ENCODE measurements around the gene MORN4.

MORN4 gene

DNA sequence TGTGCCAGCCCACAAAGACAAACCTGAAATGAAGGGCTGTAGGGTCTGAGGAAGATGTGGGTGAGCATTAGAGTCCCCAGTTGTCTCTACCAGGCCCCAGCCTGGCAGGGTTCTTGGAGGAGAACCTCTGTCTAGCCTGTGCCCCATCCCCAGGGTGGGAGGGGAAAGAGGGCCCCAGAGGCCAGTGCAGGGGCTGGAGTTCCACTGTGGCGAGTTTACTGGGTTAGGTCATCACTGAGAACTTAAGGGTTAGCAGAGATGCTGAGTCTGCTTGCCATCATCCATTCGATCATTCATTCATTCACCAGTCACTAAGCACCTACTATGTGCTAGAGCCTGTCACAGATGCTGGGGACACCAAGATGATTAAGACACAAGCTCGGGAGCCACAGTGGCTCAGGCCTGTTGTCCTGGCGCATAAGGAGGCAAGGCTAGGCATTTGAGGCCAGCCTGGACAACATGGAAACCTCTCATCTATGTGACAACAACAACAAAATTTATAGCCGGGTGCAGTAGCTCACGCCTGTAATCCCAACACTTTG is 58.1 kb downstream of the MORN4 start:
- no peak for DNase-seq

DNA sequence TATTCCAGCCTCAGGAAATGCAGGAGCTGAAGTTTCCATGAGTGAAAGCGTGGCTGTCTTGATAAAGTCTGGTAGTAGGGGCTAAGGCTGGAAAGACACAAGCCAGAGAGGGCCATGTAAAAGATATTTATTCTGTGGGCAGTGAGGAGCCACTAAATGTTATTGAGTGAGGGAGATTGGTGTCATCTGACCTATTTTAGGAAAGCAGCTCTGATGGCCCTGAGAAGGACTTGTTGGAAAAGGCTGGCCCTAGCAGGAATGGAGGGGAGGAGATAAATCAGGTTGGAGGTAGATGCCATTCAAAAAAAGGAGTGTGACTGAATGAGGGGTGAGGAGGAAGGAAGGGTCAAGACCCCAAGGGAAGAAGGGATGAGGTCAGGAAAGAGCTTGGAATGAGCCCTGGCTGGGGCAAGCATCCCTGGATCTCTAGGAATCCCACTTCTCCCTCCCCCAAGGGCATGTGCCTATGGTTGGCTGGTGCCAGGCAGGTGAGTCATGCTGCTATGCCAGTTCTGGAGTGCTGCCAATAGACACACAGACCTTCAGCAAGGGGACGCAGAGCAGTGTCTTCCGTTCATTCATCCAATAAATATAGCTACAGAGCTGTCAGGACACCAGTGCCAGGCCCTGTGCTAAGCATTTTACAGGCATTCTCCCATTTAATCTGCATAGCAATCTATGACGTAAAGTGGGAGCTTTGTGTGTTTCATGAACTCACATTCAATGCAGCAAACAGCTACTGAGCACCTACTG is 58.8 kb downstream of the MORN4 start:
- DNase-seq = peak in 5 of 51 donors; percentile 20 to 34 (median 31)

DNA sequence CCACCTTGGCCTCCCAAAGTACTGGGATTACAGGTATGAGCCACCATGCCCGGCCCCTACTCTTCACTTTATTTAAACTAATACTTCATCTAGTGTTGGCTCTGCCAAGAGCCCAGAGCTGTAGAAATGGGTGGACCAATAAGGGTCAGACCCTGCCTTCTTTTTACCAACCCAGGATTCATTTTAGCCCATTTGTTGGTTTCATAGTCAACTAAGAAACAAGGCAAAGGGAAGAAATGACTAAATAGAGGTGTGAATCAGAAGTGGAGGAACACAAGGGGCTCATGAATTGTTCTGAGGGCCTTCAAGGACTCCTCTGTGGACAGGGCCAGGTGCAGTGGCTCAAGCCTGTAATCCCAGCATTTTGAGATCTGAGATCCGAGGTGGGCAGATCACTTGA is 59.6 kb downstream of the MORN4 start:
- no peak for DNase-seq

DNA sequence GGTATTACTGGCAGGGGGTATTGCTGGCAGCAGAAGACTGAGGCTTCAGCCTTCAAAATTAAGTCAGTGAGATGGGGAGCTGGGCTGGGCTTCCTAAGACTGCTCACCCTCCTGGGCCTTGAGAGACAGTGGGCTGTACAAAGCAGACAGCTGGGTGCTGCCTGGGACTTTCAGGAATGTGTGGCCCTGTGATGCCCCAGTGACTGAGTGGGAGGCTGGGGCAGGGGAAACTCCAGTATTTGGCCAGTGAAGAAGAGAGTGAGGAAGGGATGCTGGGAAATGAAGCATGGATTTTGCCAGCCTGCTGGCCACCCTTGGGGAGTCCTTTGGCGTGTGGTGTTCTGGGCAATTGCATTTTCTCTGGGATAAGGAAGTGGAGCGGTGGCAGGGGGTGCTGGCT is 60.3 kb downstream of the MORN4 start:
- no peak for DNase-seq

DNA sequence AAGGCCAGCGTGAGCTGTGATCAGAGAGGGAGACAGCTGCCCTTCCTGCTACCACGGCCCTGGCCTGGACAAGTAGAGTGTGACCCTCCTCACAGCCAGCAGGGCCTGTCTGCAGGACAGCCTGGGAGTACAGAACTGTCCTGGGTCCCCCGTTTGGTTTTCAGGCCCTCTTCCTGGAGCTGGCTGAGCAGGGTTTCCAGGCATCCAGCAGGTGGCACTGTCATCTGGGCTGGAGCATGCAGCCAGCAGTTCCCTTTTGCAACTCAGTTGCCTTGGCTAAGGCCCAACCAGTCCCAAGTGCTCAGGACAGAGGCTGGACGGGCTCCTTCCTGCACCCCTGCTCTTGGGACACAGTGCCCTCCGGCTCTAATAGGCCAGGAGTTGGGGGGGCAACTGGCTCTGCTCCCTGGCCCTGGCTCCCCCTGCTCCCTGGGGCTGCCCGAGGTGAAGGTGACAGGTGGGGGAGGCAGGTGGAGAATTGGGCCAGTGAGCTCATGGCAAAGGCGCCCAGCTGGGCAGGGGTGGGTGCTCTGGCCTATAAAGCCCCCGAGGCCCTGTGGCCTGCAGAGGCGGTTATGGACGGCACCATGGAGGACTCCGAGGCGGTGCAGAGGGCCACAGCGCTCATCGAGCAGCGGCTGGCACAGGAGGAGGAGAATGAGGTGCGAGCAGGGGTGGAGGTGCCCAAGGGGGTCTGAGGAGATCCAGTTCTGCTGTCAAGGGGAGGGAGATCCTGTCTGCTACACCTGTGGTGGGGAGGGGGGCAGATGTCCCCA is 60.9 kb downstream of the MORN4 start, which contains the start of gene ANKRD2:
TSS of gene ANKRD2 (plus strand) at position 566 of the 776 bp plus-strand sequence. CDS start at position 576, 10 bp downstream.
- DNase-seq = peak in 47 of 51 donors; percentile 18 to 84 (median 60)

DNA sequence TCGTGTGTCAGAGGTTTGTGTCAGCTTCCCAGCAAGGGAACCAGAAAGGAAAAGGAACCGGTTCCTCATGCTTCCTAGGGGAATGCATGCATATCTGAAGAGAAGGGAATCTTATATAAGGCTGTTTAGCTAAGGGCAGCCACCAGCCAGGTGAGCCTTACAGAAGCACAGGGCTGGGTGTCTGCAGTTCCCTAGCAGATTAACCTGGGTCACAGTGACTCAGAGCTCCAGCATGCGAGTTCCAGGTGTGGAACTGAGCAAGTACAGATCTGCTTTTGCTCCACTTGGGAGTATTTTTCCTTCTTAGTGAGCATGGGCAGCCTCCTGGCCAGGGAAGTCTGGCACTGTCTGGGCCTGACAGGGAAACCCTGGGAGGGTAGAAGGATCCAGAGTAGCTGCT is 61.7 kb downstream of the MORN4 start:
- no peak for DNase-seq

DNA sequence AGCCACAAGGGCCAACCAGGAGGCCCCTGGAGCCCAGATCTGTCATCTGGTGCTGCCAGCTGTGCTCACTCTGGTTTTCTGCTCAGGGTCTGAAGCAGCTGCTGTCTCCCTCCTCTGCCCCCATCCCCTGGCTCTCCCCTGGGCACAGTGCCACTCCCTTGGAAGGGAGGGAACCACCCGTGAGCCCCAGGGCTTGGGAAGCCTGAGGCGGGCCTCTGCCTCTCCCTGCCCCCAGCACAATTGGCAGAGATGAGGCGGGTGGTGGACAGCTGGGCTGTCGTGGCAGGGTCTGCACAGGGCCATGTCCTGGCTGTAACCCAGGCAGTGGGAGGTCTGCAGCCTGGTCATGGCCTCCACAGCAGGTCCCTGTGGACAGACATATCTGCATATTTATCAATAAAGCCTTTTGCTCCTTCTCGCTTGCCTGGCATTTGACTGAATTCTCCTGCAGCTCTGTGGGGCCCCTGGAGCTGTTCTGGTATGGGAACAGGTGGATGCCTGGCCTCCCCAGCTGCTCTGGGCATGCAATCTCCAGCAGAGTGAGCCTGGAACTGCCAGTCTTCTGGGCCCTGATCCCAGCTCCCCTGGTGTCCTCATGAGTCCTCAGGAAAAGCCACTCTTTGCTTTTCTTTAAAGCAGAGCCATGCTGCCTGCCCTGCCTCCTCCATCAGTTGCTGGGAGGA is 62.4 kb downstream of the MORN4 start:
- peak in 16 of 51 donors; percentile 11 to 60 (median 23) for DNase-seq

DNA sequence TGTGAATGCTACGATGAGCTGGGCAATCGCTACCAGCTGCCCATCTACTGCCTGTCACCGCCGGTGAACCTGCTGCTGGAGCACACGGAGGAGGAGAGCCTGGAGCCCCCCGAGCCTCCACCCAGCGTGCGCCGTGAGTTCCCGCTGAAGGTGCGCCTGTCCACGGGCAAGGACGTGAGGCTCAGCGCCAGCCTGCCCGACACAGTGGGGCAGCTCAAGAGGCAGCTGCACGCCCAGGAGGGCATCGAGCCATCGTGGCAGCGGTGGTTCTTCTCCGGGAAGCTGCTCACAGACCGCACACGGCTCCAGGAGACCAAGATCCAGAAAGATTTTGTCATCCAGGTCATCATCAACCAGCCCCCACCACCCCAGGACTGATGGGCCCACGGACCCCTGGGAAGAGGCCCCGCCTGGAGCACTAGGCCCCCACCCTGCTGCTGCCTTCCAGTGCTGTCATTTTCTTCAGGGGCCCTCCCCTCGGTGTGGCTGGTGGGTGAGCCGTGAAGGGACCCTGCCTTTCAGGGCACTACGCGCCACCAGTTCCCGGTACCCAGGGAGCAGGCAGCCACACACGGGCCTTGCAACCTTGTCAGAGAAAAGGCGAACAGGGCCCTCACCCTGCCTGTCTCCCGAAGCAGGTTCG is 63.0 kb downstream of the MORN4 start:
- peak in 2 of 51 donors; percentile 9 to 12 for DNase-seq

DNA sequence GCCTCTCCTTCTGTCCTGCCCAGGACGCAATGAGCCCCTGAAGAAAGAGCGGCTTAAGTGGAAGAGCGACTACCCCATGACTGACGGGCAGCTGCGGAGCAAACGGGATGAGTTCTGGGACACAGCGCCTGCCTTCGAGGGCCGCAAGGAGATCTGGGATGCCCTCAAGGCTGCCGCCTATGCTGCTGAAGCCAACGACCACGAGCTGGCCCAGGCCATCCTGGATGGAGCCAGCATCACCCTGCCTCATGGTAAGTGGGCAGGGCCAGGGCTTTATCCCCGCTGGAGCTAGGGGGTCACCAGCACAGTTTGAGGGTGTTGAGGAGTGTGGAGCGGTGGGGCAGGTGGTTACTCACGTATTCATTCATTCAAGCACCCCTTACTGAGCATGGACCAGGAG is 65.4 kb downstream of the MORN4 start:
- no peak for DNase-seq

DNA sequence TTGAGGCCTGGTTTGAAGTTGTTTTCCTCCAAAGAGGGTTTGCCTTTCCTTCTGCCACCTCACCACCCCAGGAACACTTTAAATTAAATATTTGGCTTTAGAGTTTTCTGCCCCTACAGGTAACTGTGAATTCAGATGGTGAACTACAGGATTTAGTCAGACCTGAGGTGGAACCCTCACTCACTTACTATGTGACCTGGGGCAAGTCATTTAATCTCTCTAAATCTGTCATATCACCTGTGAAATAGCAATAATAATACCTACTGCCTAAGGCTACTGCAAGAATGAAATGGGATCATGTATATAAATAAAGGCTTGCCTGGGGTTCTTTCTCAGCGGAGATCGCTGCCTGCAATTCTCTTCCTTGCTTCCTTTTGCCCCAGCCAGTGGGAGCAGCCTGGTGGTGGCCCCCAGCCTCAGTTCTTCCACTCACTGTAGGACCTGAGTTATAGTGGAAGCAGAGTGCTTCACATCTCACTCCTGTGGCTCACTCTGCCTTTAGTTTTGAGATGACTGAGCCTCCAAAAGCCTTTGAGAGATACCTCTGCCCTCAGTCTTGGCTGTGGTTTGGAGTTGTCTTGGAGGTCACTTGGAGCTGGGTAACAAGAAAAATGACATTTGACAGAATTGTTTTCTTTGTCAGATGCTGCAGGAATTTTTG is 66.8 kb downstream of the MORN4 start:
- no peak for DNase-seq

DNA sequence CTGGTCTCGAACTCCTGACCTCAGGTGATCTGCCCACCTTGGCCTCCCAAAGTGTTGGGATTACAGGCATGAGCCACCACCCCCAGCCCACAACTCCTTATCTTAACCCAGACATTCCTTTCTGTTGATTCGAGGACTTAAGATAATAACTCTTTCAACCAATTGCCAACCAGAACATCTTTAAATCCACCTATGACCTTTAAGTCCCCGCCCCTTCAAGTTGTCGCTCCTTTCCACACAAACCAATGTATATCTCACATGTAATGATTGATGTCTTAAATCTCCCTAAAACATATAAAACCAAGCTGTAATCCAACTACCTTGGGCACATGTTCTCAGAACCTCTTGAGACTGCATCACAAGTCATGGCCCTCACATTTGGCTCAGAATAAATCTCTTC is 68.5 kb downstream of the MORN4 start:
- no peak for DNase-seq

All from hypothalamus (tissue), 51 donors.